Right atrium auricular region (tissue), 2 donors: ENCODE measurements around the gene NT5C1A. TPM values are rescaled to one million over a fixed set of nuclear protein-coding genes. Genes with fewer than 3 reads are reported as not detected.

ENCODE experiments used
- DNase-seq: peaks from one replicate; pipeline ENCODE4 v3.0.0-alpha.2; 2019; ENCODE audit warnings: low spot score
- H3K27ac ChIP-seq, 2 donors: fragments of 200-600 bp; sonication (generic); 1 replicate in 1 of 2; 2 replicates in 1 of 2; pipeline ENCODE4 v1.5.1; 2016 to 2019
- H3K27me3 ChIP-seq, 2 donors: fragments of 200-600 bp; sonication (generic); one replicate each; pipeline versions ENCODE4 v1.5.1 to v1.6.0; 2017 to 2019
- H3K36me3 ChIP-seq: fragments of 200-600 bp; sonication (generic); one replicate; pipeline ENCODE4 v1.5.1; 2016
- H3K4me1 ChIP-seq, 2 donors: fragments of 200-600 bp; sonication (generic); one replicate each; pipeline versions ENCODE4 v1.5.1 to v1.6.0; 2017 to 2019
- H3K4me3 ChIP-seq, 2 donors: fragments of 200-600 bp; sonication (generic); 1 replicate in 1 of 2; 2 replicates in 1 of 2; pipeline ENCODE4 v1.5.1; 2017 to 2019; ENCODE audit warnings: mild to moderate bottlenecking in 1 of 2, moderate library complexity in 1 of 2
- H3K9me3 ChIP-seq, 2 donors: fragments of 200-600 bp; sonication (generic); one replicate each; pipeline ENCODE4 v1.5.1; 2019
- total RNA-seq, 2 donors: library from RNA; depleted of rRNA; stranded (reverse); fragments of >200 nt; gene quantifications; one replicate each; pipeline ENCODE4 v1.1.0, GENCODE V29; 2016
- TF ChIP-seq, protein P1 (sequence below), 2 donors: fragments of 200-600 bp; sonication (generic); IDR thresholded peaks; one replicate each; pipeline ENCODE4 v1.5.1; 2019; ENCODE audit warnings: antibody characterized with exemption in 2 of 2

NT5C1A gene
- total RNA-seq, 2 donors from 2014 or later: 4.6 to 24.6 TPM

DNA sequence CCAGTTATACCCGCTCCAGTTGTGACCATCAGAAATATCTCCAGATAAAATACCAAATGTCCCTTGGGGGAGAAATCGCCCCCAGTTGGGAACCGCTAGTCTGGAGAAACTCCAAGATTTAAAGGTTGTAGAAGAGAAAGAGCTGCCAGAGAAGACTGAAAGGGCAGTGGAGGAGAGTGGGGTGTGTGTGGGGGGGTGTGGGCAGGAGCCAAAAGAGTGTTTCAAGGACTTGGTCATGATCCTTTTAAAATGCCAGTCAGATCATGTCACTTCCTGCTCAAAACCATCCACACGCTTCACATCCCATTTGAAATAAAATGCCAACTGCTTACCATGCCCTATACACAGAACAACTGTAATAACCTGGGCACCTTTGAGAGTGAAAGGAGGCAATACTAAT, 29.1 kb downstream of the NT5C1A start:
- Histone ChIP-seq H3K4me3 (no peak overlapping the region), H3K27ac (peak overlapping the region; percentile 31 to 71)
- DNase-seq: no peak

GRCh38 chr1:39640861-39641260, 31.0 kb downstream of the NT5C1A start:
- Histone ChIP-seq H3K4me3 (no peak overlapping the region), H3K36me3 (no peaks in the 10 kb centered on the region), H3K9me3 (no peaks in the 10 kb centered on the region), H3K27me3 (no peaks in the 10 kb centered on the region), H3K27ac (peak overlapping the region in 1 of 2 donors; percentile 84), H3K4me1 (peaks cover 0 to 21% of the 10 kb centered on the region in 2 donors)
- no peak for DNase-seq
- TF ChIP-seq, protein P1, sequence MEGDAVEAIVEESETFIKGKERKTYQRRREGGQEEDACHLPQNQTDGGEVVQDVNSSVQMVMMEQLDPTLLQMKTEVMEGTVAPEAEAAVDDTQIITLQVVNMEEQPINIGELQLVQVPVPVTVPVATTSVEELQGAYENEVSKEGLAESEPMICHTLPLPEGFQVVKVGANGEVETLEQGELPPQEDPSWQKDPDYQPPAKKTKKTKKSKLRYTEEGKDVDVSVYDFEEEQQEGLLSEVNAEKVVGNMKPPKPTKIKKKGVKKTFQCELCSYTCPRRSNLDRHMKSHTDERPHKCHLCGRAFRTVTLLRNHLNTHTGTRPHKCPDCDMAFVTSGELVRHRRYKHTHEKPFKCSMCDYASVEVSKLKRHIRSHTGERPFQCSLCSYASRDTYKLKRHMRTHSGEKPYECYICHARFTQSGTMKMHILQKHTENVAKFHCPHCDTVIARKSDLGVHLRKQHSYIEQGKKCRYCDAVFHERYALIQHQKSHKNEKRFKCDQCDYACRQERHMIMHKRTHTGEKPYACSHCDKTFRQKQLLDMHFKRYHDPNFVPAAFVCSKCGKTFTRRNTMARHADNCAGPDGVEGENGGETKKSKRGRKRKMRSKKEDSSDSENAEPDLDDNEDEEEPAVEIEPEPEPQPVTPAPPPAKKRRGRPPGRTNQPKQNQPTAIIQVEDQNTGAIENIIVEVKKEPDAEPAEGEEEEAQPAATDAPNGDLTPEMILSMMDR (IDR thresholded peaks at IDR 0.05): no peak

More for the DNA sequence above, 29.1 kb downstream of the NT5C1A start:
- no peaks in the 10 kb centered on the region for H3K36me3 ChIP-seq
- H3K27me3 ChIP-seq: no peaks in the 10 kb centered on the region
- H3K4me1 ChIP-seq: peaks cover 0 to 35% of the 10 kb centered on the region in 2 donors
- TF ChIP-seq, protein P1 (IDR thresholded peaks at IDR 0.05): no peak
- H3K9me3 ChIP-seq: no peaks in the 10 kb centered on the region

- peak within 1 kb of the TSS; percentile 69 to 72 for H3K4me3 ChIP-seq
- peak; percentile 76 for DNase-seq
- H3K27me3 ChIP-seq: no peaks in the 10 kb centered on the region
- H3K9me3 ChIP-seq: no peaks in the 10 kb centered on the region
- peaks cover 0 to 21% of the 10 kb centered on the region in 2 donors for H3K4me1 ChIP-seq
- TF ChIP-seq, protein P1 (IDR thresholded peaks at IDR 0.05): peak in 1 of 2 donors; percentile 63
- H3K36me3 ChIP-seq: no peaks in the 10 kb centered on the region
- peak within 1 kb of the TSS; percentile 80 to 84 for H3K27ac ChIP-seq
These were observed 32.4 kb downstream of the NT5C1A start, which contains the start of gene HEYL for GRCh38 chr1:39639305-39640130. Gene HEYL (minus strand): TSS chr1:39639643. CDS start chr1:39639625, 18 bp downstream.

GRCh38 chr1:39638965-39639304, 33.0 kb downstream of the NT5C1A start:
- Histone ChIP-seq H3K36me3 (no peaks in the 10 kb centered on the region), H3K4me1 (peaks cover 0 to 25% of the 10 kb centered on the region in 2 donors), H3K27ac (peak overlapping the region; percentile 80 to 84), H3K9me3 (no peaks in the 10 kb centered on the region), H3K27me3 (no peaks in the 10 kb centered on the region), H3K4me3 (peak overlapping the region; percentile 69 to 72)
- TF ChIP-seq, protein P1 (IDR thresholded peaks at IDR 0.05): no peak
- DNase-seq: no peak

DNA sequence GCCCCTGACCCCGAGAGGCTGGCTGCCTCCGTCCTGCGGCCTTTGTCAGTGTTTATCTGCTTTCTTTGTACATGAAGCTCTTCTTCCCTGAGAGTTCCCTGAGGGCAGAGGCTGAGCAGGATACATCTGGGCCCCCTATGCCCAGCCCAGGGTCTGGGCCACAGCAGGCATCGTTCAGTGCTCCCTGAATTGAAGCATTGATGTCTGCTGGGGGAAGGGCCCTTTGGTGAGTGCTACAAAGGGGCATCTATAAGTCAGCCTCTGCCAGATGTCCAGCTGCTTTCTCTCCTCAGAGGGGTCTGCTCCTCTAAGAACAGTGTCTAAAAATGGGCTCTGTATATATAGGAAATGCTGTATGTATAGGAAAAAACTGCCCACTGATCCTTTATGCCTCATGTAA, 34.5 kb downstream of the NT5C1A start:
- Histone ChIP-seq H3K4me1 (peaks cover 0 to 30% of the 10 kb centered on the region in 2 donors), H3K36me3 (peaks cover under 1% of the 10 kb centered on the region), H3K9me3 (no peaks in the 10 kb centered on the region), H3K27ac (peak overlapping the region; percentile 80 to 84), H3K27me3 (no peaks in the 10 kb centered on the region), H3K4me3 (peak overlapping the region; percentile 69 to 72)
- TF ChIP-seq, protein P1 (IDR thresholded peaks at IDR 0.05): no peak
- DNase-seq: no peak
